KMS-11 (cell line): Measurements from ENCODE around the gene HAPLN3.

ENCODE experiments used
- H2AFZ ChIP-seq: fragments of 200-600 bp; sonication (generic); 2 replicates; pipeline ENCODE4 v1.6.1; 2016; ENCODE audit warnings: antibody characterized with exemption, mixed run types, low read depth
- H3K27ac ChIP-seq: fragments of 200-600 bp; sonication (generic); 2 replicates; pipeline ENCODE4 v1.6.1; 2016; ENCODE audit warnings: mild to moderate bottlenecking, mixed run types
- H3K27me3 ChIP-seq: fragments of 200-600 bp; sonication (generic); 2 replicates; pipeline ENCODE4 v1.6.1; 2017; ENCODE audit warnings: mild to moderate bottlenecking, low read depth, mixed run types, moderate library complexity; ENCODE audit not compliant: insufficient read depth
- H3K36me3 ChIP-seq: fragments of 200-600 bp; sonication (generic); 2 replicates; pipeline ENCODE4 v1.6.1; 2017; ENCODE audit warnings: mild to moderate bottlenecking, mixed run types; ENCODE audit not compliant: insufficient read depth
- H3K4me1 ChIP-seq: fragments of 200-600 bp; sonication (generic); 2 replicates; pipeline ENCODE4 v1.6.1; 2016; ENCODE audit warnings: mild to moderate bottlenecking, low read depth, mixed run types; ENCODE audit not compliant: poor library complexity, severe bottlenecking
- H3K4me2 ChIP-seq: fragments of 200-600 bp; sonication (generic); 2 replicates; pipeline ENCODE4 v1.7.0; 2016; ENCODE audit warnings: mild to moderate bottlenecking, mixed run types
- H3K4me3 ChIP-seq: fragments of 200-600 bp; sonication (generic); IDR thresholded peaks from 2 replicates; pipeline ENCODE4 v1.6.1; 2017; ENCODE audit warnings: low read depth, low read length, mixed read lengths; ENCODE audit not compliant: insufficient read depth
- H3K79me2 ChIP-seq: fragments of 200-600 bp; sonication (generic); 2 replicates; pipeline ENCODE4 v1.6.1; 2016; ENCODE audit warnings: low read depth, mixed run types; ENCODE audit not compliant: insufficient read depth
- H3K9ac ChIP-seq: fragments of 200-600 bp; sonication (generic); 2 replicates; pipeline ENCODE4 v1.6.1; 2016; ENCODE audit warnings: mild to moderate bottlenecking, mixed run types
- H4K20me1 ChIP-seq: fragments of 200-600 bp; sonication (generic); 2 replicates; pipeline ENCODE4 v1.6.1; 2016; ENCODE audit warnings: mild to moderate bottlenecking, mixed run types; ENCODE audit not compliant: insufficient read depth
- TF ChIP-seq, protein P1 (sequence below): fragments of 200-600 bp; sonication (generic); conservative IDR thresholded peaks from 2 replicates; pipeline ENCODE4 v1.6.1; 2017; ENCODE audit warnings: low read depth, mild to moderate bottlenecking, antibody characterized with exemption, low read length, moderate library complexity, mixed read lengths

Gene HAPLN3

DNA sequence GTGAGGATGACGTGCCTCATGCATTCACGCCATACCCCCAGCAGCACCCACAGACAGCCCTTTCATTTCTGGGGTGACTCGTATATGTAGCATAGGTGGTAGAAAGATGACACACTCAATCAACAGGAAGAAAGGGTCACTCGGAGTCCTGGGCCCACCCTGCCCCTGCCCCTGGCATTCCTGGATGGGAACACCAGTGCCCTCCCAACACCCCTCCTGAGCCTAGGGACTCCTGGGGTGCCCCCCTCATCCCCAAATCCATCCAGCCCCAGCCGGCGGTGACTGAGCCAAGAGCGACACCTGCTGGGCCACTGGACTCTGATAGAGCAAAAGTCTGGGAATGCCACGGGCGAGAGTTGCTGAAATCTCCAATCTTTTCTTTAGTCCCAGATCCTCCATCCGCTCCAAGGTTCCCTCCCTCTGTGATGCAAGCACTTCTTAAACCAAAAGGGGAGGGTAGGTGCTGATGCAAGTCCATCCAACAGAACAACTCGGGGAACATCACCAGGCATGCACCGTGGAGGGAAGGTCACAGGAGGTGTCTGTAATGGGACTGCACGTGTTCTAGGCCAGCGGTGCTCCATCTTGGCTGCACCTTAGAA is 61.0 kb downstream of the HAPLN3 start:
- no peak overlapping the region for H2AFZ ChIP-seq
- no peak overlapping the region for H3K9ac ChIP-seq
- H3K27me3 ChIP-seq, result no peaks in the 10 kb centered on the region
- TF ChIP-seq, protein P1, sequence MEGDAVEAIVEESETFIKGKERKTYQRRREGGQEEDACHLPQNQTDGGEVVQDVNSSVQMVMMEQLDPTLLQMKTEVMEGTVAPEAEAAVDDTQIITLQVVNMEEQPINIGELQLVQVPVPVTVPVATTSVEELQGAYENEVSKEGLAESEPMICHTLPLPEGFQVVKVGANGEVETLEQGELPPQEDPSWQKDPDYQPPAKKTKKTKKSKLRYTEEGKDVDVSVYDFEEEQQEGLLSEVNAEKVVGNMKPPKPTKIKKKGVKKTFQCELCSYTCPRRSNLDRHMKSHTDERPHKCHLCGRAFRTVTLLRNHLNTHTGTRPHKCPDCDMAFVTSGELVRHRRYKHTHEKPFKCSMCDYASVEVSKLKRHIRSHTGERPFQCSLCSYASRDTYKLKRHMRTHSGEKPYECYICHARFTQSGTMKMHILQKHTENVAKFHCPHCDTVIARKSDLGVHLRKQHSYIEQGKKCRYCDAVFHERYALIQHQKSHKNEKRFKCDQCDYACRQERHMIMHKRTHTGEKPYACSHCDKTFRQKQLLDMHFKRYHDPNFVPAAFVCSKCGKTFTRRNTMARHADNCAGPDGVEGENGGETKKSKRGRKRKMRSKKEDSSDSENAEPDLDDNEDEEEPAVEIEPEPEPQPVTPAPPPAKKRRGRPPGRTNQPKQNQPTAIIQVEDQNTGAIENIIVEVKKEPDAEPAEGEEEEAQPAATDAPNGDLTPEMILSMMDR, result peak; percentile 59
- no peaks in the 10 kb centered on the region for H3K4me1 ChIP-seq
- H3K4me2 ChIP-seq, result no peak overlapping the region
- no peak overlapping the region for H3K4me3 ChIP-seq
- H4K20me1 ChIP-seq, result no peaks in the 10 kb centered on the region
- no peak overlapping the region for H3K27ac ChIP-seq
- H3K36me3 ChIP-seq, result no peaks in the 10 kb centered on the region
- H3K79me2 ChIP-seq, result no peaks in the 10 kb centered on the region

DNA sequence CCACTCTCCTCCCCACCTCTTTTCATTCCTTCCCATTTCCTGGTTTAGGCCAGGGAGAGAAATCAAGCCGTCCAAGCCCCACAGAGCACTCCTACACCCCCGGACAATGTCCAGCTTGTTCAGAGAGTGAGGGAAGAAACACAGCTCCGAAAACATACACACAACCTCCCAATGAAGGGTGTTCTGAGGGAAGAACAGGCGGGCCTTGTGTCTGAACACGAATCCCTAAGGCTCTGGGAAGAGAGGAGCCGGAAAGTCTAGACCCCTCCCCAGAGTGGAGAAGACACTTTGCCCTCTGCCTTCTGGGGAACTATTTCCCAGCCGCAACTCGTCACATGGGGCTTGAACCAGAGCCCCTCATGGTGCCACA is 61.6 kb downstream of the HAPLN3 start:
- H2AFZ ChIP-seq, result no peak overlapping the region
- TF ChIP-seq, protein P1, result no peak
- no peak overlapping the region for H3K4me3 ChIP-seq
- no peaks in the 10 kb centered on the region for H4K20me1 ChIP-seq
- no peak overlapping the region for H3K4me2 ChIP-seq
- no peak overlapping the region for H3K9ac ChIP-seq
- no peaks in the 10 kb centered on the region for H3K36me3 ChIP-seq
- no peaks in the 10 kb centered on the region for H3K79me2 ChIP-seq
- H3K27me3 ChIP-seq, result no peaks in the 10 kb centered on the region
- no peak overlapping the region for H3K27ac ChIP-seq
- no peaks in the 10 kb centered on the region for H3K4me1 ChIP-seq

DNA sequence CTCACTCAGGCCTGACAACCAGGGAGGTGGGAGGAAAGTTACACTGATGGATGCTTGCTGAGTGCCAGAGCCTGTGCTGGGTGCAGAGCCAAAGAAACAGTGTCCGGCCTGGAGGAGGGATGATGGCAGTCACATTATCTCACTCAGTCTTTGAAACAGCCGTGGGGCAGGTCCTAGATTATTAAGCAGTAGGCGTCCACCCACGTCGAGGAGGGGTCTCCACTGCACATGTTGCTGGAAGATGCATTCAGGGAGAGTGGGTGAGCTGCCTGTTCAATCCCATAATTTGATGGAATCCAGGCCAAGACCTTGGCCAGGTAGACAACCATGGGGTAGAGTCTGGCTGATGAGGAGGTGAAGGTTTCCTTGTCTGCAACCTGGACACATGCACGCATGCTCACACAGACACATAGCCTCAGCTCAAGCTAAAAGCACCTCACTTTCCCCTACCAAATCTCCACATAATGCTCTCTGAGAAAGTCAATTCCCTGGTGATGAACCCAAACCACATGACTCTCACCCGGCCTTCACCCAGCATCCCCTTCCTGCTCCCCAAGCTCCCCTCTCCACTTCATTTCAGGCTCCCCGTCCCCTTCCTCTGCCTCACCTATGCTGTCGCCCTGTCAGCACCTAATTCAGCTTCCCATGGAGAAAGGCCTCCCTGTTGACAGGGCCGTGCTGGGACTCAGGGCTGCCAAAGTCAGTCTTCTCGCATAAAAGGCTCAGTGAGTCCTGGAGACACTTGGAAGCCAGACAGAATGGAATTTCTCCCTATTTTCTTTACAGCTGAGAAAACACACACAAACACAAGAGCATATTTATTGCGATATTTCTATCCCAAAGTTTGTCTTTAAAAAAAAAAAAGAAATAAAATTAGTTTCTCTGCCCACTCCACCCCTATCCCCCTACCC is 62.3 kb downstream of the HAPLN3 start:
- no peaks in the 10 kb centered on the region for H3K36me3 ChIP-seq
- H3K4me3 ChIP-seq, result no peak overlapping the region
- no peaks in the 10 kb centered on the region for H3K79me2 ChIP-seq
- TF ChIP-seq, protein P1, result no peak
- H3K4me2 ChIP-seq, result no peak overlapping the region
- no peaks in the 10 kb centered on the region for H3K4me1 ChIP-seq
- no peaks in the 10 kb centered on the region for H4K20me1 ChIP-seq
- H3K27ac ChIP-seq, result no peak overlapping the region
- no peak overlapping the region for H3K9ac ChIP-seq
- no peak overlapping the region for H2AFZ ChIP-seq
- no peaks in the 10 kb centered on the region for H3K27me3 ChIP-seq

DNA sequence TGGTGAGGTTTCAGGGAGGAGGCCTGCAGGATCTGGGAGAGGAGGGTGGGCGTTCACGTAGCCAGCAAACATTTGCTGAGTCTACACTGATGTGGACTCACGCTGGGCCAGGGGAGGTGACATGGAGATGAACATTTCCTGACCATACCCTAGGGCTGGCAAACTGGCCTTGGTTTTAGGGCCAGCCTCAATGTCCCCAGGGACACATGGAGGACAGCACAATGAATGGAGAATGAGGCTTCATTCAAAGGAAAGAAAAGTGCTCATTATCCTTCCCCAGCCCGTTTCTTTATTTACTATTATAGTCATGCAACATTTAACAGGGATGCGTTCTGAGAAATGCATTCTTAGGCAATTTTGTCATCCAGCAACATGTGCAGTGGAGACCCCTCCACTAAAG is 65.3 kb downstream of the HAPLN3 start:
- Histone ChIP-seq H3K4me1 (no peaks in the 10 kb centered on the region), H3K4me3 (no peak overlapping the region), H3K27ac (no peak overlapping the region), H3K79me2 (no peaks in the 10 kb centered on the region), H2AFZ (no peak overlapping the region), H3K36me3 (no peaks in the 10 kb centered on the region), H3K27me3 (no peaks in the 10 kb centered on the region), H4K20me1 (no peaks in the 10 kb centered on the region), H3K4me2 (no peak overlapping the region), H3K9ac (no peak overlapping the region)
- TF ChIP-seq, protein P1, result no peak
